SKM-1 (cell line): ENCODE data around the gene ACSL3.
A peak's percentile ranks its signal among the peaks of the same experiment; 100 is the strongest.
"Not testable (repeated sequence)": the region's sequence is repeated elsewhere in the genome, so short reads cannot be mapped to it uniquely, and the experiment has no call there.

Experiments used
- DNase-seq: peaks from one replicate; lab custom pipeline; 2025; ENCODE audit not compliant: unreplicated experiment; lab: John Stamatoyannopoulos, UW

The ACSL3 gene

DNA sequence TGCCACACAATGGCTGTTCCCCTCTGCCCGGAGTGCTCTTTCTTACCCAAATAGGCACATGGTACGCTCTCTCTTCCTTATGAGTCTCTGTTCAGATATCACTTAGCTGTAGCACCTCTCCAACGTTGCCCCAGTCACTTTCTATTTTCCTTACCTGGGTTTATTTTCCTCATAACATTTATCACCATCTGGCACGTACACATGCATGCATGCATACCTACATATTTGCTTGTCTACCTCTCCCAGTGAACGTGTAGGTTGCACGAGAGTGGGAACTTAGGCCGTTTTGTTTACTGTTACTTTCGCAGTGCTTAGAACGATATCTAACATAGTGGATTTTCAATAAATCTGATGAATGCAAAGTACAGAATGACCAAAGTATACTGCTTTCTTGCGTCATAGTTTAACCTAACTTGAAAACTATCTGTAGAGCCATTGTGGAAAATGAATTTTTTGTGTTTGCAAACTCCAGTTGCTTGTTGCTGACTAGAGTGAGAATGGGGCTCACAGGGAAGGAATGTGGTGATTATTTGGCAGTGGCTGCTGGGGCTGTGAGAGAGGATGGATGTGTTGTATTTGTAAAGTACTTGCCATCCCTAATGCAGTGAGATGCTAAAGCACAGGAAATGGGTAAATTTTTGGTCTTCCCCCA is 47.1 kb downstream of the ACSL3 start:
- no peak for DNase-seq

DNA sequence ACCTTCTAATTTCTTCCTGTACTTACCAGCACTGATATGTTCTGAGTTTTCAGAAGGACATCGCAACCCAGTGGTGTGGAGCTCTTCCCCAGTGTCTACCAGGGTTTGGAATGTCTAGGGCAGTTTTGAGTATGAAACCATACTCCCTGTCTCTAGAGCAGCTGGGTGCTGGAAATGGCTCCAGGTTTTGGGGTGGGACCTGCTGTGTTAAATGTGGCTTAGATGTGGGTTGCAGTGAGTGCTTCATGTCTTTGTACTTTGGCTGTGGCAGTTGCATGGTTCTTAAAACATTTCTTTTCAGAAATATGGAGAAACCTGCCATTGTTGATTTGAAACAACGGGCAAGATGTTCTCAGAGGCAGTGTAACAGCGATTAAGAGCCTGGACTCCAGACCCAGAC is 48.5 kb downstream of the ACSL3 start:
- DNase-seq: no peak

DNA sequence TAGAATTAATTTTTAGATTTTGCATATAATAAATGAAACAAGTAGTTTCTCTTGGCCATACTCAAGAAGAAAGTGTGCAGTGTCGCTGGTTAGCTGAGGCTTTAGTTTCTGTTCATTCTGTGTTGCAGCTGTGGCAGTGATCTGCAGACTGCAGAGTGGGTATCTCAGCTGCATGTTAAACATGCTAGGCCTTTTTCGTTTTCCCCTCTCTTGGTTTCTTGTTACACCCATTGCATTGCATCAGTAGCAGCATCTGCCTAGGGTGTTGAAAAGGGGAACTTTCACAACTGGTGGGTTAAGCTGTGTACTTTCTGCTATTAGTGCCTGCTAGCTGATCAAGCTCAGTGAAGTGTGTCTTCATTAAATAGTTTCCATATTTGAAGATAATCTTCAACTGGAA is 51.3 kb downstream of the ACSL3 start:
- peak; percentile 87 for DNase-seq

DNA sequence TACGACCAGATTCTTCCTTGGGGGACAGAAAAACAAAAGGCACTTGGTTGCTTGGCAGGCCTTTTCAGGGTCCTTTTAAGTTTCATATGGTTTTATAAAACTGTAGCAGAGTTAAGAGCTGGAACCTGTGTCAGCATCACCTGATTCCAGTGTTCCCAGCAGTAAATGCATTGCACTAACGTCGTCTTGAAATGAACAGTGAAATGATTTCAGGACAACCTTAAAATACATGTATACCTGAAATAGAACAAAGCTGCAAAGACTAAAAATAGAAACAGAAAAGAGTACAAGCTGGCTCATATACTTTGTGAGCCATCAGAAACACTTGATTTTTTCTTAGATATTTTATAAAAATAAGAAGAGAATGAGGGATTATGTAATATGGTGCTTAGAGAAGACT is 51.9 kb downstream of the ACSL3 start:
- DNase-seq: no peak

DNA sequence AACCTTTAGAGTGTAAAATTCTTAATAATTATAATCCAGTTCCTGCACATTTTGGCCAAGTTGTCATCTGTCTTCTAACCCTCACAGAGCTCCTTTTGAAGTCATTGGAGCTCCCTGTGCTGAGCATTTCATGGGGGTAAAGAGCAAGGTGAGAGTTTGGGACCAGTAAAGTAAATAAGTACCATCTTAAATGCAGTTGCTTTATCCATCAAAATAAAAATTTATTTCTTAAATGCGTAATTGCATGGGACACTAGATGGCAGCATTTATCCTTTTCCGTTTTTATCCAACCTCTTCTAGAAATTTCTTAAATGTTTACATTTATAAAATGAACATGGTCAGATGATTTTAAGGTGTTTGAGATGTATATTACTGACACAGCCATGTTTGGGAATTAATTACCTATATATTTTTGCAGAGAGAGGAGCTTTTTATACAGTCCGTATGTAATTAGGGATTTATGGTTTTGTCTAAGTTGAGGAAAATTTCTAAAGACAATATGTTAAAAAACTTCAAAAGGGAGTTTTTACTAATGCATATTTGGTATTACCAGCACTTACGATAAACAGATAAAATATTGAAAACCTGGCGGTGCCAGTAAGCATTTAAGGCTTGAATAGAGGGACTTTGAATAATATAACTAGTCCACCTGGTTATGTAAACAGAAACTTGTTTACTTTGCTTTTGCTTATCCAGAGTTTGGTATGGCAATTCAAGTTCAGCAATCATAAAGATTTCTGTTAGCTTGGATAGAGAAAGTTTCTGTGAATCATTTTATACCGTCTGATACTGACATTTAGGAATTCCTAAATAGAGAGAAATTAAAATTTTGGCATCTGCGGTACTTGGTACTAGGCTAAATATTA is 54.5 kb downstream of the ACSL3 start:
- no peak for DNase-seq

DNA sequence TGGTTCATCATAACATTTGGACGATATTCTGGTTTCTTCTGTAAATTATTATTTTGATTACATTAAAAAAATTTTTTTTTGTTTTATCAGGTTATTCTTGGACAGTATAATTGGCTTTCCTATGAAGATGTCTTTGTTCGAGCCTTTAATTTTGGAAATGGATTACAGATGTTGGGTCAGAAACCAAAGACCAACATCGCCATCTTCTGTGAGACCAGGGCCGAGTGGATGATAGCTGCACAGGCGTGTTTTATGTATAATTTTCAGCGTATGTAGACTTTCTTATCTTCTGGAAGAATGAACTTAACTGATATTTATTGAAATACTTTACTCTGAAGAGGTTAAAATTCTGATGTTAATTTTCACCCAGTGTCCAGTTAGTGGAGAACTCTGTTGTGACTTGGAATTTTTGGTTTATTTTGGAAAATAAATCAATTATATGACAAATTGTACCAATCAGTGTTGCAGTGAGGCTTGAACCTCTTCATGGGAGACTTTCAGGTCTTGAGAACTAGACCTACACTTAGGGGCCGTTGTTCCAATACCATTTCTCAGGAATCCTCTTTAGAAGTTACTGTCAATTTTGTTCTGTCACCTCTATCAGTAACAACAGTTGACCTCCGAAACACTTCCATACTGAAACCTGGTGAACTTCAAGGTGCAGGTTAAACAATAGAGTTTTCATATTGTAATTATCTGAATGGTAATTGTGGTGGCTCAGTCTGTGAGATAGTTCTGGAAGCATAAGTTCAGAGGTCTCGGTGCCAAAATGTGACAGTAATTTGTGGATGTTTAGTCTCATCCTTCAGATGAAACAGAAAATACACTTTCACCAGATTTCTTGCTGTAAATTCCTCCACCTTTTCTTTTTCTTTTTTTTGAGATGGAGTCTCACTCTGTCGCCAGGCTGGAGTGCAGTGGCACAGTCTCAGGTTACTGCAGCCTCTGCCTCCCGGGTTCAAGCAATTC is 55.7 kb downstream of the ACSL3 start:
- DNase-seq: no peak

DNA sequence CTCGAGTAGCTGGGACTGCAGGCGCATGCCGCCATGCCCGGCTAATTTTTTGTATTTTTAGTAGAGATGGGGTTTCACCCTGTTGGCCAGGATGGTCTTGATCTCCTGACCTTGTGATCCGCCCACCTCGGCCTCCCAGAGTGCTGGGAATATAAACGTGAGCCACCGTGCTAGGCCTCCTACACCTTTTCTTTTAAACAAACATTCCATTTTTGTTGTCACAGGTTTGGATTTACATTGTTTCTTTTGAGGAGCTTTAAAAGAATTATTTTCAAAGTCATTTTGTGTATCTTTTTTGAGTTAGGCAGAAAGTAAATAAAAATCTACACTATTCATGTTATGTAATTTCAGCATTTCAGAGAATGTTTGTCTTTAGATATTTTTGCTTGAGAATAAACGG is 56.4 kb downstream of the ACSL3 start:
- not testable (repeated sequence) for DNase-seq

DNA sequence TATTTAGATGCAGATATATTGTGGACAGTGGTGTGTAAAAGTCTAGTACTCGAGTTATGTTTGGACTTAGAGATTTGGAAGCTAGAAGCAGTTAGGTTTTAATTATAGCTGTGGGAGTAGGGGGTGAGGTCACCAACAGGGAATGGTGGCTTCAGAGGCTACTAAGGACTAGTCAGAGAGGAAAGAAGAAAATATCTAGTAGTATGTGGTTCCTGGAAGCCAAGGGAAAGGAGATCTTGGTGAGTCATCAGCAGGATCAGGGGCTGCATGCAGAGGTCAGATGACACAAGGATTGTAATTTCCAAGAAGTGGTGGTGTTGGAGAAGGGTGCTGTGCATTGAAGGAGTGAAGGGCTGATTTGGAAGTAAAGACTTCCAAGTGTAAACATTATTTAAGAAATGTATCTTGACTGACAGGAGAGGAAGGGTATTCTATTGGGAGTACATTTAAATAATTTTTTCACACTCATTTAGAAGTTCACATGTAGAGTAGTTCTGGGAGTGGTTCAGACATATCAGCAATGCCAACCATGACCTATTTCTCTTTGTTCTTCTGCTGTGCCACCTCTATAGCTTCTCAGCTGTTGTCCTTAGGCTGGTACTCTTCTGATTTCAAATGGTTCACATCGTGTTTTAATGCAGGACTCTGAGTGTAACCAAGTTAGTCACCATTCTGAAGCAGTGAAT is 59.1 kb downstream of the ACSL3 start:
- no peak for DNase-seq

DNA sequence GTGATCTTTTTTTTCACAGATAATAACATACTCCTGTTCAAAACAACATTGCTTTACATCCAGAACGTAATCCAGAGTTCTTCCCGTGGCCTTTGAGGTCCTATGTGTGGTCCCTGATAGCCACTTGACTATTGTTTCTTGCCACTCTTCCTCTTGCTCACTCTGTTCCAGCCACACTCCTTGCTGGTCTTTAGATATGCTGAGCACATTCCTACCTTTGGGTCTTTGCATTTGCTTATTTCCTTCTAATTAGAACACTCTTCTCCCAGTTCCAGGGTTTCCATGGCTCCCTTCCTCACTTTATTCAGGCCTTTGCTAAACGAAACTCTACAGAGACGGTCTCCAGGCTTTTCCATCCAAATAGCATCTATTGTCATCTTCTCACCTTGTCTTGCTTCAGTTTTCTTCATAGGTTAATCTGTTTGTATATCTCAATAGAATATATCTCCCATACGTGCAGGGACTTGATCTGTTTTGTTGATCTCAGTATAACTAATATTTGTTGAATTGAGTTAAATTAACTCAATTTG is 59.9 kb downstream of the ACSL3 start:
- no peak for DNase-seq

DNA sequence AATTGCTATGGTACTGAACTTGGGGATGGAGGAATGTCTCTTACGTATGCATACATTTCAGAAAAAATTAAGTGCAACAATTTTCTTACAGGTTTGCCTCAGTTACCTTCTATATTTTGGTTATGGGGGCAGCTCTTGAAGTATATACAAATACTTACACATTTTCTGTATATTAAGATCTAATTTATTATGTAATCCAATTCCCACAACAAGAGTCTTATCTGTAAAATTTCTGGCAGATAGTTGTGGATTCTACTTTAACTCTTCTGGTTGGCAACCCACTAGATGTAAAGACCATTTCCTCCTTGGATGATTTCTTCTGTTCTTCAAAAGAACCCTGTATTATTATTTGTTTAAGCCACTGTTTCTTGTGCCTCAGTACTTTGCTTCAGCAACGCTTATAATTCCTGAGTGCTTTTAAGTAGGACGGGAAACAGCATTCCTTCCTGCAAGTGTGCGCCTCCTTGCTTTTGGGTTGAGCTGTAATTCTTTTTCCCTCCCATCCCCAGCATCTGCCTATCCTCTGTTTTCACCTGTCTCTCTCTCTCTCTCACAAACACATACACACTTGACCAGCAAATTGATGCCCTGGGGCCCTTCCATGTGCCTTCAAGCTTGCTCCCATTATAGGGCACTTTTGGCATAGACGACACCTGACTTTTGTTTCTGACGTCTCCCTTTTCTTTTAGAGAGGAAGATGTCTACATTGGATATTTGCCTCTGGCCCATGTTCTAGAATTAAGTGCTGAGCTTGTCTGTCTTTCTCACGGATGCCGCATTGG is 61.4 kb downstream of the ACSL3 start:
- no peak for DNase-seq

DNA sequence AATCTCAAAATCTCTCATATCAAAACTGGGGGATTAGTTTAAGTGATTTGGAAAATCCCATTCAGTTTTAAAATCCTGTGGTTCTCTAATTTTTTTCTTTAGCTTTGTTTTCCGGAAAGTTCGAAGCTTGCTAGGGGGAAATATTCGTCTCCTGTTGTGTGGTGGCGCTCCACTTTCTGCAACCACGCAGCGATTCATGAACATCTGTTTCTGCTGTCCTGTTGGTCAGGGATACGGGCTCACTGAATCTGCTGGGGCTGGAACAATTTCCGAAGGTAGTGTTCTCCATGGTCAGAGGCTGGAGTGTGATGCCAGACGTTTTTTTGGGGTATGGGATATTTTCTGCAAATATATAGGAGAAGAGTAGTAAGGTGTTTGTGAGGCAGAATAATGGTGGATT is 66.1 kb downstream of the ACSL3 start:
- no peak for DNase-seq

DNA sequence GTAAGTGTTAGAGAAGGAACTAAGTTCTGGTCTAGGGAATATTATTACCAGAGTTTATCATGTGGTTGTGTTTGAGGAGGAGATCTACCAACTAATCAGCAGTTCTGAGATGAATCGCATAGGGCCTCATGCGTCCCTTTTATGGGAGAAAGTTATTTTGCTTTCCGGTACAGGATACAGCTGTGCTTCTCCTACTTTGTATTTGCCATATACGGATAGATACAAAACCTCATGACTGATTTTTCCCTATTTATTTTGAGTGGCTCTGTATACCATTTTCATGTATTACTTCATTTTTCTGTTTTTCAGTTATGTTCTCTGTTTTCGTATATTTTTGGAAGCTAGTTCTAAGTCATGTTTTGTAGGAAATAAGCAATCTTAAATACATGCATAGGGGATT is 66.8 kb downstream of the ACSL3 start:
- DNase-seq: no peak

DNA sequence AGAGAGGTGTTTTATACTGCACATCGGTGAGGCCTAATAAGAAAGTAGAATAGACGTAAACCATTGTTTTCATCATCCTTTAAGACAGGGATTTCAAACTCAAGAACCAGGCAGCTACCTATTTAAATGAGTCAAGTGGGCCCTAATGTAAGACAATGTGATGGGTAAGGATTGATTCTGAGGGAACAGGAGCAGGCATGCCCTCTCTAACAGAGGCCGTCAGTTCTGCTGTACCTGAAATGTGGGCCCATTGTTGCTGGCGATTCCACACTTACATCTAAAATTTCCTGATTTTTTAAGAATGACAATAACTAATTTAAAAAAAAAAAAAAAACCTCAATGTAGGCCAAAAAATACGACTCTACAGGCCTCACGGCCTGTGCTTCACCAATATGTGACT is 67.5 kb downstream of the ACSL3 start:
- no peak for DNase-seq

DNA sequence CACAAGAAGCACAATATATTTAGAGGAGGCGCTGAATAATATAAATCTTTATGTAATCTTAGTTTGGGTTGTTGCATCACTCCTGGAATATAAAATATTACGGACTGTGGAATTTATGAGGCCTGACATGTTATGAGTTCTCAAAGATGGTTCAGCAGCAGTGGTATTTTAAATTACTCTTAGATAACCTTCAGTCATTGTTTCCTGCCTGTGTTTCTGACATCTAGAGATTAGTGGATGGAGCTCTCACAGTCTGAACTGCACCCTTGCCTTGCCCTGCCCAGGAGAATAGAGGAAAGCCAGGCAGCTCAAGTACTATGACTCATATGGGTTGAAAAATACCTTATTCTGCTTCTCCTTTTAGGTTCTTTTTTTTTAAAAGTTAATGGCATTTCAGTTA is 70.0 kb downstream of the ACSL3 start:
- no peak for DNase-seq

DNA sequence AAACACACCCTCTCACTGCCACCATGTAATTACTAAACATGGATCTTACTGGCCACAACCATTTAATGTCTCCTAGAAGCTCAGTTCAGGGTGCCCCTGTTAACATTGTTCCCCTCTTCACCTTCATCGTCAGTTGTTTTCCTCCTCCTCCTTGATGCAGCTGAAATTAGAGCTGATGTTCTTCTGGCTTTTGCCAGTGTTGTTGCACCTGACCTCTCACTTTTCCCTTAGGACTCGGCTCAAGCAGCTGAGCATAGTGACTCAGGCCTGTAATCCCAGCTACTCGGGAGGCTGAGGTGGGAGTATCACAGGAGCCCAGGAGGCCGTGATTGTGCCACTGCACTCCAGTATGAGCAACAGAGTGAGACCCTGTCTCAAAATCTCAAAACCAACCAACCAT is 70.8 kb downstream of the ACSL3 start:
- no peak for DNase-seq

DNA sequence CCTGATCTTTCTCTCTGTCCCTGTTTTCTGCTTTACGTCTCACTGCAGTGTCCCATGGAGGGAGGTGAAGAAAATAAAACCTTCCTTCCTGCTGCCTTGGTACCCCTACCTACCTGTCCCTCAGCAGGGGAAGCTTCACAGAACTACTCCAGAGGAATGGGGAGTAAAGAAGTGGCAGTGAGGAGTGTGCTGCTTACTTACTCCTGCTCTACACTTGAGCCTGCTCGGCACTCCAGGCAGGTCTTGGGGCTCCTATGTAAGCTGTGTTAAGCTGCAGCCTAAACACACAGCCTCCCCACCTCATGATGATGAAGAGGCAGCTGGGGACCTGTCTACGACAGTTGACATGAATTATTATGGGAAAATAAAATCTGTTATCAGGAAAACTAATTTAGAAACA is 72.6 kb downstream of the ACSL3 start:
- DNase-seq: no peak

DNA sequence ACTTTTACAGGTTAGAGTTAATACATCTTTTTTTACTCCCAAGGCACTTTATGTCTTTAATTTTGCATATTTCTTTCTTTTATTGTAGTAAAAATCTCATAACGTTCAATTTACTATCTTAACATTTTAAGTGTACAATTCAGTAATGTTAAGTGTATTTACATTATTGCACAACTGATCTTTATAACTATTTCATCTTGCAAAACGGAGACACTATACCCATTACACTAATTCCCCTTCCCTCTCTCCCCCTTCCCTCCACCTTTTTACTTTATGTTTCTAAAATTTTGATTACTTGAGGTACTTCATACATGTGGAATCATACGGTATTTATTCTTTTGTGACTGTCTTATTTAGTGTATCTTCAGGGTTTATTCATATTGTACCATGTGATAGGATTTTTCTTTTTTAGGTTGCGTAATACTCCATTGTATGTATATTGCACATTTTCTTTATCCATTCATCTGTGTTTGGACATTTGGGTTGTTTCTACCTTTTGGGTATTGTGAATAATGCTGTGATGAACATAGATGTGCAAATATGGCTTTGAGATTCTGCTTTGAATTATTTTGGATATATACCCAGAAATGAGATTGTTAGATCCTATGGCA is 75.0 kb downstream of the ACSL3 start:
- DNase-seq: no peak

DNA sequence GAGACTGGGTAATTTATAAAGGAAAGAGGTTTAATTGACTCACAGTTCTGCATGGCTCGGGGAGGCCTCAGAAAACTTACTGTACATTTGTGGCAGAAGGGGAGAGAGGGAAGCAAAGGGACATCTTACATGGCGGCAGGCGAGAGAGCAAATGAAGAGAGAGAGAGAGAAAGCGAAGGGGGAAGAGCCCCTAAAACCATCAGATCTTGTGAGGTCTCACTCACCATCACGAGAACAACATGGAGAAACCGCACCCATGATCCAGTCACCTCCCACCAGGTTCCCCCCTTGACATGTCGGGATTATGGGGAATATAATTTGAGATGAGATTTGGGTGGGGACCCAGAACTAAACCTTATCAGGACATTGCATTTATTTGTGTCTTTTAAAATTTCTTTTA is 75.9 kb downstream of the ACSL3 start:
- no peak for DNase-seq

DNA sequence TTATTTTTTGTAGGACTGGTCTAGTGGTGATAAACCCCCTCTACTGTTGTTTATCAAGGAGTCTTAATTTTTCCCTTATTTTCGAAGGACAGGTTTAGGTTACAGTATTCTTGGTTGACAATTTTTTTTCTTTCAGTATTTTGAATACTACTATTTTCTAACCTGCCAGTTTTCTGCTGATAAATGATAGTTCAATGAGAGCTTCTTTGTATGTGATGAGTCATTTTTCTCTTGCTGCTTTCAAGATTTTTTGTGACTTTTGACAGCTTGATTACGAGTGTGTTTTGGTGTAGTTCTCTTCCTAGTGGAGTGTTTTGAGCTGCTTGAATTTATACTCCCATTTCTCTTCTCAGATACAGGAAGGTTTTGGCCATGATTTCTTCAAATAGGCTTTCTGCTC is 77.5 kb downstream of the ACSL3 start:
- no peak for DNase-seq
